K562 (cell line): ENCODE results near the gene PI4KA. TPM values are rescaled to one million over a fixed set of nuclear protein-coding genes. Genes with fewer than 3 reads are reported as not detected.

Source experiments
- E2F3 ChIP-seq: fragments of 250-450 bp; sonication (Bioruptor Pico); IDR thresholded peaks from 2 replicates; pipeline ENCODE4 v1.4.0; 2020; ENCODE audit warnings: mild to moderate bottlenecking
- JUN ChIP-seq, 2 experiments: sonication (generic) in 1 of 2; formaldehyde crosslinking in 1 of 2; IDR thresholded peaks; 2 replicates each; pipeline versions ENCODE4 v1.6.1 to v1.8.0; 2012 to 2022; ENCODE audit warnings: borderline replicate concordance in 2 of 2, mild to moderate bottlenecking in 2 of 2, improper control_type of control experiment in 1 of 2, low read depth in 1 of 2, low read length in 1 of 2, missing genetic modification reagents in 1 of 2
- NFE2L1 ChIP-seq: fragments of 450-650 bp; IDR thresholded peaks from 2 replicates; pipeline ENCODE4 v1.6.1; 2016; ENCODE audit warnings: missing genetic modification characterization, low read depth, mild to moderate bottlenecking, missing compliant biosample characterization, moderate library complexity, borderline replicate concordance
- NR2C2 ChIP-seq, 2 experiments: fragments of 200-800 bp in 1 of 2; sonication (Bioruptor generic) in 1 of 2; sonication (generic) in 1 of 2; formaldehyde crosslinking in 1 of 2; IDR thresholded peaks; 2 replicates each; pipeline versions ENCODE4 v1.6.1 to v1.8.0; 2016 to 2022; ENCODE audit warnings: mild to moderate bottlenecking in 1 of 2, missing compliant biosample characterization in 1 of 2, missing genetic modification characterization in 1 of 2, missing genetic modification reagents in 1 of 2
- NR3C1 ChIP-seq: sonication (generic); formaldehyde crosslinking; IDR thresholded peaks from 2 replicates; pipeline ENCODE4 v1.8.1; 2022; ENCODE audit warnings: missing genetic modification reagents
- SAFB2 ChIP-seq: fragments of 200-400 bp; formaldehyde crosslinking; IDR thresholded peaks from 2 replicates; pipeline ENCODE4 v1.6.1; 2018; ENCODE audit warnings: borderline replicate concordance, low read length, low read depth, moderate library complexity; ENCODE audit not compliant: severe bottlenecking
- SMARCE1 ChIP-seq: fragments of 450-650 bp; IDR thresholded peaks from 2 replicates; pipeline ENCODE4 v1.7.1; 2016; ENCODE audit warnings: mild to moderate bottlenecking
- TCF15 ChIP-seq: fragments of 250-450 bp; sonication (Bioruptor Pico); IDR thresholded peaks from 2 replicates; pipeline ENCODE4 v1.8.0; 2022; ENCODE audit warnings: moderate library complexity, mild to moderate bottlenecking, inconsistent platforms
- ZNF165 ChIP-seq: fragments of 250-450 bp; sonication (Bioruptor Pico); IDR thresholded peaks from 2 replicates; pipeline ENCODE4 v1.4.0; 2020; ENCODE audit warnings: borderline replicate concordance
- polyA plus RNA-seq, 8 experiments: library from polyadenylated mRNA; depleted of rRNA in 4 of 8; stranded (reverse) in 5 of 8; unstranded in 3 of 8; fragments of >200 nt; fragmentation: Nextera tagmentation in 2 of 8; fragmentation: Illumina TruSeq in 1 of 8; extraction: Ambion mirVana in 2 of 8; extraction: Trizol in 1 of 8; gene quantifications; 2 replicates each; pipeline versions ENCODE4 v1.2.1 to v1.2.3, GENCODE V29; 2011 to 2014; ENCODE audit warnings: inconsistent platforms in 1 of 8, missing spikeins in 1 of 8
- total RNA-seq, 7 experiments: library from RNA; depleted of rRNA in 6 of 7; stranded (reverse); fragments of >200 nt in 6 of 7; fragmentation: Illumina TruSeq in 2 of 7; extraction: Trizol in 2 of 7; gene quantifications; 2 replicates each; pipeline versions ENCODE4 v1.2.1 to v1.2.3, GENCODE V29; 2011 to 2021; ENCODE audit warnings: low replicate concordance in 1 of 7
- TF ChIP-seq, protein P1 (sequence below): fragments of 250-450 bp; sonication (Bioruptor Pico); IDR thresholded peaks from 2 replicates; pipeline ENCODE4 v1.8.0; 2022; ENCODE audit warnings: inconsistent platforms, mild to moderate bottlenecking, moderate library complexity, borderline replicate concordance

PI4KA gene
- total and polyA plus RNA-seq, 9 of the 15 experiments (the other 6 are each of a cell fraction or from before 2014, with no cell fraction given), result 7.3 to 187 (median 84.7) TPM

DNA sequence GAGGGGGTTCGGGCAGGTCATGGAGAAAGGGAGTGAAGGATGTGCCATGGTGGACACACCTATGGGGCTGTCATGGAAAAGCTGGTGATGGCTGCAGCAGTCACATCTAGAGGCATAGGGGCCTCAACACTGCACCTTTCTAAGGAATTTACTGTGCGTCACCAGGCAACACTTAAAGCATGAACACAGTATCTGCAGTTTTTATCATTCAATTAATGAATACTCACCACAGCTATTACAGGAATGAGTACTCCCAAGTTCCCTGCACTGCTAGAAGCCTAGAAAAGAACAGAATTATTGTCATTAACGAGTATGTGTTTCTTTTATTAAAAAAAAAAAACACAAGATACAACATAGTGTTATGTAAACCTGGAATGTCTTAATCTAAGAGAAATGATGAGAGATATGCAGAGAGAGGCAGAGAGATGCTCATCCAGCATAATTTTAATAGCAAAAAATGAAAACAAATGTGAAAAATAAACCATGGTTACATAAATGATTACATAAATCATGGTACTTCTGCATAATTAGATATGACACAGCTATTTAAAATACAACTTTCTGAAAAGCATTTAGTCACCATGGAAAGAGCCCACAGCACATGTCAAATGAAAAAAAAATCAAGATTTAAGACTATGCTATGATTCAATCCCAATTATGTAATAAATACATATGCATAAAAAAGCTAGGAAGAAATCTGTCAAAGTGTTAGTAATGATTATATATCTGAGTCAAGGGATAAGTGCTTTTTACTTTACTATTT lies 65.5 kb downstream of the PI4KA start (continued):
- TF ChIP-seq ZNF165 (no peak), E2F3 (peak; percentile 49; the same call in 1 of the 2 replicates), SMARCE1 (no peak), NR2C2 (CRISPR knock-in tag; IDR thresholded peaks at IDR 0.05) (peak; percentile 11; the same call in 1 of the 2 replicates), NR2C2 (tag; IDR thresholded peaks at IDR 0.05) (no peak), NFE2L1 (peak; percentile 38; the same call in 1 of the 2 replicates), TCF15 (CRISPR knock-in tag) (peak; percentile 43; the same call in 1 of the 2 replicates), SAFB2 (peak; percentile 57), NR3C1 (CRISPR knock-in tag) (0 out of 2 replicates have a peak, but pooled peaks have one; percentile 58), JUN (IDR thresholded peaks at IDR 0.05; ENCODE audit: borderline replicate concordance, low read depth, low read length) (no peak), JUN (CRISPR knock-in tag; IDR thresholded peaks at IDR 0.05; ENCODE audit: borderline replicate concordance) (peak; percentile 4; the same call in 1 of the 2 replicates)
- TF ChIP-seq, protein P1, sequence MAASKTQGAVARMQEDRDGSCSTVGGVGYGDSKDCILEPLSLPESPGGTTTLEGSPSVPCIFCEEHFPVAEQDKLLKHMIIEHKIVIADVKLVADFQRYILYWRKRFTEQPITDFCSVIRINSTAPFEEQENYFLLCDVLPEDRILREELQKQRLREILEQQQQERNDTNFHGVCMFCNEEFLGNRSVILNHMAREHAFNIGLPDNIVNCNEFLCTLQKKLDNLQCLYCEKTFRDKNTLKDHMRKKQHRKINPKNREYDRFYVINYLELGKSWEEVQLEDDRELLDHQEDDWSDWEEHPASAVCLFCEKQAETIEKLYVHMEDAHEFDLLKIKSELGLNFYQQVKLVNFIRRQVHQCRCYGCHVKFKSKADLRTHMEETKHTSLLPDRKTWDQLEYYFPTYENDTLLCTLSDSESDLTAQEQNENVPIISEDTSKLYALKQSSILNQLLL, result 0 out of 2 replicates have a peak, but pooled peaks have one; percentile 28
- TF ChIP-seq, all 486 proteins: peak for 12
